GM12878 (cell line): ENCODE data around the gene SEC23IP. TPM values are rescaled to one million over a fixed set of nuclear protein-coding genes. Genes with fewer than 3 reads are reported as not detected.

Experiments used
- ATAC-seq: fragments of 200-7000 bp; cut with Tn5 transposase; 3 replicates; pipeline ENCODE4 v1.9.1; 2020; ENCODE audit warnings: mild to moderate bottlenecking, moderate library complexity
- BruUV-seq: library from RNA; stranded (reverse); fragments of 400-500 nt; replicated peaks from 2 replicates; lab custom pipeline; 2021; lab: Mats Ljungman, UMichigan
- CTCF ChIA-PET: fragments of 300-600 bp; sonication (Branson Sonifier 250); formaldehyde crosslinking; extraction: SDS; loops from one replicate; lab custom pipeline; 2021; ENCODE audit warnings: inconsistent platforms; lab: Yijun Ruan, JAX
- POLR2A ChIA-PET: fragments of 350-600 bp; formaldehyde crosslinking; extraction: SDS; loops from one replicate; lab custom pipeline; 2021; ENCODE audit warnings: inconsistent platforms; lab: Charles Lee
- RAD21 ChIA-PET: fragments of 300-600 bp; sonication (Branson Sonifier 250); formaldehyde crosslinking; loops from one replicate; lab custom pipeline; 2023; ENCODE audit warnings: antibody characterized with exemption; ENCODE audit not compliant: unreplicated experiment; lab: Charles Lee
- SMC1A ChIA-PET: fragments of 300-600 bp; sonication (Branson Sonifier 250); formaldehyde crosslinking; loops from one replicate; lab custom pipeline; 2023; ENCODE audit not compliant: unreplicated experiment, uncharacterized antibody; lab: Charles Lee
- DNase-seq: peaks from one replicate; pipeline ENCODE4 v3.0.0-alpha.2; 2011; ENCODE audit warnings: low read depth, low spot score
- FAIRE-seq: peaks from 3 replicates; lab custom pipeline; 2011; peaks lifted over from hg19 to GRCh38; lab: Jason Lieb, UNC
- H2AFZ ChIP-seq: 2 replicates; pipeline ENCODE4 v1.6.0; 2011; ENCODE audit warnings: low read depth, low read length, control low read depth; ENCODE audit not compliant: control insufficient read depth
- H3K27ac ChIP-seq: 2 replicates; pipeline ENCODE4 v1.5.1; 2011; ENCODE audit warnings: control low read depth; ENCODE audit not compliant: control insufficient read depth, insufficient read depth
- H3K27me3 ChIP-seq, 2 experiments: replicated peaks in 1 of 2; 2 replicates each; pipeline versions ENCODE4 v1.6.0 to v1.6.1; 2011; ENCODE audit warnings: low read length in 1 of 2; ENCODE audit not compliant: control insufficient read depth in 2 of 2, insufficient read depth in 2 of 2
- H3K36me3 ChIP-seq, 2 experiments: 2 replicates each; pipeline ENCODE4 v1.5.1; 2011; ENCODE audit warnings: low read length in 1 of 2; ENCODE audit not compliant: control insufficient read depth in 2 of 2, insufficient read depth in 2 of 2
- H3K4me1 ChIP-seq: 2 replicates; pipeline ENCODE4 v1.6.1; 2011; ENCODE audit warnings: mild to moderate bottlenecking, low read length, moderate library complexity, mixed read lengths; ENCODE audit not compliant: control insufficient read depth, insufficient read depth
- H3K4me2 ChIP-seq: 2 replicates; pipeline ENCODE4 v1.6.0; 2011; ENCODE audit warnings: control low read depth; ENCODE audit not compliant: control insufficient read depth, insufficient read depth
- H3K4me3 ChIP-seq: fragments of 200-600 bp; sonication (generic); 2 replicates; pipeline ENCODE4 v1.5.1; 2016
- H3K79me2 ChIP-seq: 2 replicates; pipeline ENCODE4 v1.6.0; 2011; ENCODE audit warnings: low read length; ENCODE audit not compliant: control insufficient read depth, insufficient read depth
- H3K9ac ChIP-seq: 2 replicates; pipeline ENCODE4 v1.8.0; 2011; ENCODE audit warnings: low read length, control low read depth, mixed read lengths; ENCODE audit not compliant: control insufficient read depth, insufficient read depth
- H3K9me3 ChIP-seq: replicated peaks from 3 replicates; pipeline ENCODE4 v1.5.1; 2011; ENCODE audit warnings: mild to moderate bottlenecking, low read length; ENCODE audit not compliant: control insufficient read depth, insufficient read depth
- H4K20me1 ChIP-seq: 2 replicates; pipeline ENCODE4 v1.6.0; 2011; ENCODE audit not compliant: control insufficient read depth, insufficient read depth
- CTCF ChIP-seq, 3 experiments: IDR thresholded peaks in 2 of 3; conservative IDR thresholded peaks in 1 of 3; 2 replicates each; pipeline ENCODE4 v1.5.1; 2011; ENCODE audit warnings: low read depth in 3 of 3, low read length in 3 of 3, mild to moderate bottlenecking in 3 of 3, control low read depth in 2 of 3, moderate library complexity in 2 of 3, inconsistent platforms in 1 of 3, mixed read lengths in 1 of 3; ENCODE audit not compliant: control insufficient read depth in 2 of 3, insufficient read depth in 1 of 3; ENCODE audit errors: extremely low read depth in 1 of 3
- EGR1 ChIP-seq, 2 experiments: IDR thresholded peaks; 1 replicate in 1 of 2; 2 replicates in 1 of 2; pipeline ENCODE4 v1.6.1; 2011 to 2012; ENCODE audit warnings: low read depth in 2 of 2, low read length in 2 of 2, borderline replicate concordance in 1 of 2, mild to moderate bottlenecking in 1 of 2, moderate library complexity in 1 of 2
- EP300 ChIP-seq, 2 experiments: fragments of 150-350 bp in 1 of 2; IDR thresholded peaks; 2 replicates each; pipeline ENCODE4 v1.6.1; 2011 to 2012; ENCODE audit warnings: low read depth in 2 of 2, low read length in 2 of 2, borderline replicate concordance in 1 of 2, improper control_type of control experiment in 1 of 2, inconsistent platforms in 1 of 2; ENCODE audit not compliant: control insufficient read depth in 1 of 2
- FOXK2 ChIP-seq: fragments of 450-650 bp; IDR thresholded peaks from 2 replicates; pipeline ENCODE4 v1.6.1; 2017; ENCODE audit warnings: mild to moderate bottlenecking, moderate library complexity
- POLR2A ChIP-seq: IDR thresholded peaks from 2 replicates; pipeline ENCODE4 v1.6.1; 2011; ENCODE audit warnings: low read depth, mild to moderate bottlenecking, low read length
- SKIL ChIP-seq: fragments of 450-650 bp; IDR thresholded peaks from 2 replicates; pipeline ENCODE4 v1.6.1; 2017; ENCODE audit warnings: mild to moderate bottlenecking, low read depth, inconsistent platforms; ENCODE audit not compliant: poor library complexity, severe bottlenecking
- ZNF207 ChIP-seq: fragments of 450-650 bp; IDR thresholded peaks from 2 replicates; pipeline ENCODE4 v1.6.1; 2014; ENCODE audit warnings: antibody characterized with exemption, mild to moderate bottlenecking, borderline replicate concordance
- WGBS: methylation state at CpG from one replicate; pipeline ENCODE4 v1.1.6; 2016; ENCODE audit warnings: low lambda C conversion rate; ENCODE audit not compliant: insufficient replicate concordance, insufficient coverage; ENCODE audit errors: missing lambda C conversion rate; 5-methylcytosine and 5-hydroxymethylcytosine counted together
- in situ Hi-C: fragments of 300-500 bp; cut with MboI; formaldehyde crosslinking; loops from 9 replicates; pipeline ENCODE4 v1.14.3; 2018; ENCODE audit warnings: mixed read lengths
- intact Hi-C: fragments of 100-400 bp; cut with micrococcal nuclease; formaldehyde crosslinking; loops from one replicate; pipeline ENCODE4 v1.14.2; 2022; ENCODE audit not compliant: unreplicated experiment
- polyA plus RNA-seq, 11 experiments: library from polyadenylated mRNA; depleted of rRNA in 4 of 11; unstranded in 6 of 11; stranded (reverse) in 5 of 11; fragments of >200 nt; fragmentation: Nextera tagmentation in 4 of 11; fragmentation: Illumina TruSeq in 1 of 11; extraction: Ambion mirVana in 4 of 11; extraction: Trizol in 1 of 11; gene quantifications; 1 replicate in 1 of 11; 2 replicates in 10 of 11; pipeline versions ENCODE4 v1.2.1 to v1.2.3, GENCODE V29; 2011 to 2016; ENCODE audit warnings: inconsistent platforms in 2 of 11, missing spikeins in 2 of 11, low read depth in 1 of 11
- total RNA-seq, 4 experiments: library from RNA; depleted of rRNA in 3 of 4; stranded (reverse); fragments of >200 nt in 3 of 4; fragmentation: Illumina TruSeq in 1 of 4; extraction: Trizol in 1 of 4; gene quantifications; 2 replicates each; pipeline versions ENCODE4 v1.2.1 to v1.2.3, GENCODE V29; 2013 to 2021

The SEC23IP gene
- total and polyA plus RNA-seq, 10 of the 15 experiments (the other 5 are each of a cell fraction or from before 2014, with no cell fraction given): 15.1 to 82.5 (median 36.0) TPM

- DNase-seq (no peak), FAIRE-seq (no peak), ATAC-seq (no peak)
- in situ Hi-C loops: no loop called here
- no peaks in the 10 kb centered on the region for H3K27me3 ChIP-seq
- no peaks in the 10 kb centered on the region for H3K79me2 ChIP-seq
- H3K9ac ChIP-seq: no peak overlapping the region
- H3K9me3 ChIP-seq: no peaks in the 10 kb centered on the region
- SMC1A ChIA-PET: interaction anchor here (0.6 to 1.8 kb wide), 10 partner anchors 9 to 162 kb away, joined by 3 to 7 read pairs (median 4); no protein-coding TSS in a partner anchor
- H3K27ac ChIP-seq: no peak overlapping the region
- intact Hi-C loops: no loop called here
- BruUV-seq: no TSS peak
- CTCF ChIA-PET: interaction anchor here (1.0 to 1.7 kb wide), 4 partner anchors 10 to 163 kb away, joined by 4 to 8 read pairs (median 6); no protein-coding TSS in a partner anchor
- peaks cover 15 to 37% of the 10 kb centered on the region in 2 experiments for H3K36me3 ChIP-seq
- WGBS: 83% methylated on average over 6 of the region's 6 CpGs
- no peak overlapping the region for H2AFZ ChIP-seq
- H3K4me2 ChIP-seq: no peak overlapping the region
- no peak overlapping the region for H3K4me3 ChIP-seq
- H4K20me1 ChIP-seq: no peaks in the 10 kb centered on the region
- no peak for TF ChIP-seq EGR1 (IDR thresholded peaks at IDR 0.05; ENCODE audit: borderline replicate concordance in 1 of 2, low read depth in 2 of 2, low read length in 2 of 2)
- no peak for TF ChIP-seq FOXK2
- no peak for TF ChIP-seq CTCF (IDR thresholded peaks at IDR 0.05 in 2 of 3, conservative IDR thresholded peaks at IDR 0.05 in 1 of 3; ENCODE audit: control insufficient read depth in 2 of 3, extremely low read depth in 1 of 3, insufficient read depth in 1 of 3, low read depth in 3 of 3, low read length in 3 of 3)
- TF ChIP-seq ZNF207: no peak
- no peak for TF ChIP-seq SKIL
- no peak for TF ChIP-seq POLR2A
- TF ChIP-seq EP300 (IDR thresholded peaks at IDR 0.05; ENCODE audit: borderline replicate concordance in 1 of 2, control insufficient read depth in 1 of 2, low read depth in 2 of 2, low read length in 2 of 2): no peak
- H3K4me1 ChIP-seq: no peaks in the 10 kb centered on the region
- RAD21 ChIA-PET: interaction anchor here (0.6 kb wide), 1 partner anchor 12 kb away, joined by 6 read pairs; no protein-coding TSS in a partner anchor
- POLR2A ChIA-PET: no interaction called here
Observed at GRCh38 chr10:119849031-119849789, 43.3 kb upstream of the SEC23IP start.
